HTR-8/SVneo (cell line): Measurements from ENCODE around the gene PUS10.
"Not testable (repeated sequence)": the region's sequence is repeated elsewhere in the genome, so short reads cannot be mapped to it uniquely, and the experiment has no call there.

Experiments
- DNase-seq: peaks from one replicate; pipeline ENCODE4 v3.0.0; 2011; ENCODE audit warnings: low spot score, mixed read lengths; ENCODE audit not compliant: insufficient read length
- FAIRE-seq: peaks from 2 replicates; lab custom pipeline; 2011; peaks lifted over from hg19 to GRCh38; lab: Jason Lieb, UNC

The PUS10 gene

DNA sequence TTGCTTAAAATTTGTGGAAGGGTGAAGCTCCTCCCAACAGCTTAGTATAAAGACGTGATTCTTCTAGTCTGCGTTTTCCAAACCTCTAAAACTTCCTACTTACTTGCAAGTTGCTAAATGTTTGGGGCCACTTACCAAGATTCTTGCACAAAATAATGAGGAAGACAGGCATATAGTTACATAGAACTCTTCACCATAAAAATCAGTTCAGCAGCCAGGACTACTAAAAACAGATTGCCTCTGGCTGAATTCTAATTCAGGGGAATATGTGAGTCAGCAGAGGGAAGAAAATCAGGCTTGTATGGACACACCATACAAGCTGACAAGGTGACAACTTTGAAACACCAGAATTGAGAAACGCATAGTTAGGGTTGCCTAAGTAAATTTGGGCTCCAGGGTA, 3.3 kb downstream of the PUS10 start:
- DNase-seq (no peak), FAIRE-seq (no peak)

DNA sequence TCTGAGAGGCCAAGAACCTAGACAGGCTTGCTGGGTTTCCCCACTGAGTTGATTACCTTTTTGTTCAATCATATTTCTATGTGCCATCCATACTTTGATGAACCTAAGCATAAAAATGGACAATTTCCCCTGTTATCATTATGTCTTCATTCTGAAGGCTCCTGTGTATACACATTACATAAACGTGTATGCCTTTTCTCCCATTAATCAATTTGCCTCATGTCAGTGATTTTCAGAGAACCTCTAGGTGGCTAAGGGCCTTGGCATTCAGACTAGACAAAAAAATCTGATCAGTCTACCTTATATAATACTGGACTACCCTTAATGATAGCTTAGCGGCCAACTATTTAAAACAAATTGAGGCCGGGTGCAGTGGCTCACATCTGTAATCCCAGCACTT, 4.7 kb downstream of the PUS10 start:
- no peak for DNase-seq
- FAIRE-seq, result no peak

DNA sequence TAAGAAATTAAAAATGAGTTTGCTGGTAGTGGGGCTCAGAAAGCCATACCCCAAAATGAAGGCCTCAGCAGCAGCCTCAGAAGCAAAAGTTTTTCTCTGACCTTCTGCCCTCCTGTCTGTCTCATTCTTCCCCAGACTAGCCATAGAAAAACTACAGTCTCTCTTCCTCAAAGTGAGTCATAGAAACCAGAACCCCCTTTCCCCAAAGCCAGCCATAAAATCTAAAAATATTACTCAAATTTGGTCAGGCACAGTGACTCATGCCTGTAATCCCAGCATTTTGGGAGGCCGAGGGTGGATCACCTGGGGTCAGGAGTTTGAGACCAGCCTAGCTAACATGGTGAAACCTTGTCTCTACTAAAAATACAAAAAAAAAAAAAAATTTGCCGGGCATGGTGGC, 5.8 kb downstream of the PUS10 start:
- peak; percentile 21 for DNase-seq
- FAIRE-seq, result not testable (repeated sequence)

- DNase-seq, result no peak
- FAIRE-seq, result no peak
Observed at GRCh38 chr2:61011678-61012077, 6.4 kb downstream of the PUS10 start.

DNA sequence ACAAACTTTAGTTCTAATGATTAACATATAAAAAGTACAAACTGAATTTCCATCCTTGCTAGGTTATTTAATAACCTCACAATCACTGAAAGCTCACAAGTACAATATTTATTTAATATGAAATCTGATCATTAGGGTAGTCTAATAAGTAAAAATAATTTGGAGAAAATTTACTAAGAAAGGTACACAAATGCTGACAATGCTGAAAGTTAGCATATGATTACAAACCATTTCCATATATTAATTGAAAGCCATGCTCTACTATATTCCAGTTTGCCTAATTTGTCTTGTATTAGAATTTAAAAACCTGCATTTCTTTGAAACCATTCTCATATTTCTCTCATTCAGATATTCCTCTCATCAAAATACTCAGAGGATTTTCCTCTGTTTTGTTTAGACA, 8.7 kb downstream of the PUS10 start:
- no peak for DNase-seq
- FAIRE-seq, result no peak

GRCh38 chr2:61006486-61007105, 11.5 kb downstream of the PUS10 start:
- no peak for FAIRE-seq
- DNase-seq, result no peak

DNA sequence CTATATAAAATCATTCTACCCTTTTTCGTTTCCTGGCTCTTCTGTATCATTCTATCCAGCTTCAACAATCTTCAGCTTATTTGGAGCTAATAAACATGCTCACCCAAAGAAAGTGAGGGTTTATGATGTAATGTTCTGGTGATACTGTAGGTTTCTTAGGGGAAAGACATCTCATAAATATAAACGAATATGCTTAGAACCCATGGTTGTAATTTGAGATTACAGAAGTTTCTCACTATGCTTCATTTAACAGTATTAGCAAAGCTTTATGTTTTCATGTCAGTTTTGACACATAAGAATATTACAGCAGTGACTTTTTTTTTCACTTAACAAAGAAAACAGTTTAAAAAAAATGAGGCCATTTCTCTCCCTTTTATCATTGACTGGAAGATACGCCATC, 12.3 kb downstream of the PUS10 start:
- DNase-seq (no peak), FAIRE-seq (no peak)

GRCh38 chr2:60998628-60999545, 19.2 kb downstream of the PUS10 start:
- FAIRE-seq, result no peak

DNA sequence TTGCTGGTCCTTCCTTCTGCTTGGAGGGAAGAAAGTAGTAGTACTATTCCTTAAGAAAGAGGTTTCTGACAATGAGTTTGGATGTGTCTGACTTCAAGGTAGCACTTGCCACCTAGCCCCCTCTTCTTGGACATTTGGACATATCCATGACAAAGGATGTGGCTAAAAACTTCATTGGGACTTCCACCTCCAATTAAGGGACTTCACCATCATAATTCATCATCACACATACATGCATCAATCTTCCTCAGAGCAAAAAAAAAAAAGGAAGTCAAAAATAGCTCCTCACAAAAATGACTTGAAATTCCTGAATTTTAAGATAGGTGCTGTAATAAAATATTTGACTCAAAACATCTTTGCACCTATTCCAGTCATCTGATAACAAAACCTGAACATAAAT, 23.9 kb downstream of the PUS10 start:
- FAIRE-seq (no peak), DNase-seq (no peak)

More at GRCh38 chr2:60998628-60999545, 19.2 kb downstream of the PUS10 start:
- DNase-seq, result peak; percentile 64

DNA sequence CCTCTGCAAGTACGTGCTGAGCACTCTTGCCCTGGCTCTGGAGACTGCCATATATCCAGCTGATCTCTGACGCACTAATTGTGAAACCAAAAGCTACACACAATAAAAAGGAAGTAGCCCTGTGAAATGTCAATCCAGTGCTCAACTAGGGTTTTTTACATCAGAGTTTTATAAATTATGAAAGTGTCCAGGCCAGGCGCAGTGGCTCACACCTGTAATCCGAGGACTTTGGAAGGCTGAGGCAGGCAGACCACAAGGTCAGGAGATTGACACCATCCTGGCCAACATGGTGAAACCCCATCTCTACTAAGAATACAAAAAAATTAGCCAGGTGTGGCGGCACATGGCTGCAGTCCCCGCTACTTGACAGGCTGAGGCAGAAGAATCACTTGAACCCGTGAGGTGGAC, 25.1 kb downstream of the PUS10 start:
- DNase-seq (no peak), FAIRE-seq (no peak)

DNA sequence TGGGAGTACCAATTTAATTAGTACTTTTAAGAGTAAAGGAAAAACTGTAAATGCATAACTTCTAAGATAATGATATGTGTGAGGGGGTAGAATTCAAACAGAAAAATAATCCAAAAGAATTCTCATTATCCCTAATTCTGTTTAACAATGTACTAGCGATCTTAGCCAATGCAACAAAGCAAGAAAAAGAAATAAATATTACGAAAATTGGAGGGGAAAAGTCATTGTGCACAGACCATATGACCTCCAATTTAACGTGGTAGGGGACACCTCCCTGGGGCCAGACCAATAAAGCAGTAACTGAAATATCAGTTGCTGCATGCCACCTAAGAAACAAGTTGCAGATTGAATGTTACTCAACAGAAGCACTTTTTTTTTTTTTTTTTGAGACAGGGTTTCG, 26.4 kb downstream of the PUS10 start:
- FAIRE-seq (no peak), DNase-seq (no peak)

DNA sequence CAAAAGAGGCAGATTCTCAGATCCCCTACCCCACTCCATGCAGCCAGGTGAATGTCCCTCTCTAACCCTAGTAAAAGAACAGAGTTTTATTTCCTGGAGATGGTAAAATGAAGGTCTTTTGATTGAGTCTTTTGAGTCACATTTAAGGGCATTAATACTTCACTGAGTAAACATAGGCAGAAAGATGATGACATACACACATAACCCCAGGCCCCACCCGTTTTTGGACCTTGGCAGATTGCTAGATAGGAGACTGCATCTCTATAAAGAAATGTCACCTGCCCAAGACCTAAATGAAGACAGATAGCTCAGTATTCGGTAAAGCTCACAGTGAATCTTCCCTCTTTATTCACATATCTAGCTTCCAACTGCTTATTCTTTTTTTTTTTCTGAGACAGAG, 28.8 kb downstream of the PUS10 start:
- DNase-seq (no peak), FAIRE-seq (no peak)

DNA sequence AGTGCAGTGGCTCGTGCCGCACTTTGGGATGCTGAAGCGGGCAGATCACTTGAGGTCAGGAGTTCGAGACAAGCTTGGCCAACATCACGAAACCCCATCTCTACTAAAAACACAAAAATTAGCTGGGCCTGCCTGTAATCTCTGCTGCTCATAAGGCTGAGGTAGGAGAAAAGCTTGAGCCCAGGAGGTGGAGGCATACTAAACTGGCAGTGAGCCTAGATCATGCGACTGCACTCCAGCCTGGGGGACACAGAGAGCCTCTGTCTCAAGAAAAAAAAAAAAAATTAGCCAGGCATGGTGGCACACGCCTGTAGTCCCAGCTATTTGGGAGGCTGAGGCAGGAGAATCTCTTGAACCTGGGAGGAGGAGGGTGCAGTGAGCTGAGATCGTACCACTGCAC, 30.4 kb downstream of the PUS10 start:
- FAIRE-seq, DNase-seq: not testable (repeated sequence)

GRCh38 chr2:60987041-60987440, 31.0 kb downstream of the PUS10 start:
- FAIRE-seq (no peak), DNase-seq (no peak)

DNA sequence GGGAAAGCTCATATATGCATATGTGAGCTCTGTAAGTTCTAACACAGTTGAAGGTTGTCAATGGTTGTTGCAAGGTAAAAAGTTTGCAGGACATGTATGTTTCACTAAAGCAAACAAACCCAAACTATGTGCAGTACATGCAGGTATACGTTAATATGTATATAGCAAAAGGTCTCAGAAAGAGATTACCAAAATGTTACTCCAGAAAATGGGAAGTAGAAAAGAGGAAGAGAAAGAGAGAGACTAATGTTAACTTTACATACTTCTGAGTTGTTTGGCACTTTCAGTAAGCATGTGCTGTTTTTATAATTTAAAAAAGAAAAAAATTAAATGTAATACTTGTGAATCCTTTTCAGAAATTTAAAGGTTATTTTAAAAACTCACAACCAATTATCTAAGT, 33.3 kb downstream of the PUS10 start:
- FAIRE-seq, result no peak
- DNase-seq, result no peak

GRCh38 chr2:60982066-60982465, 36.0 kb downstream of the PUS10 start:
- not testable (repeated sequence) for FAIRE-seq, DNase-seq

GRCh38 chr2:60980071-60980815, 37.8 kb downstream of the PUS10 start:
- DNase-seq, result no peak
- FAIRE-seq, result no peak

DNA sequence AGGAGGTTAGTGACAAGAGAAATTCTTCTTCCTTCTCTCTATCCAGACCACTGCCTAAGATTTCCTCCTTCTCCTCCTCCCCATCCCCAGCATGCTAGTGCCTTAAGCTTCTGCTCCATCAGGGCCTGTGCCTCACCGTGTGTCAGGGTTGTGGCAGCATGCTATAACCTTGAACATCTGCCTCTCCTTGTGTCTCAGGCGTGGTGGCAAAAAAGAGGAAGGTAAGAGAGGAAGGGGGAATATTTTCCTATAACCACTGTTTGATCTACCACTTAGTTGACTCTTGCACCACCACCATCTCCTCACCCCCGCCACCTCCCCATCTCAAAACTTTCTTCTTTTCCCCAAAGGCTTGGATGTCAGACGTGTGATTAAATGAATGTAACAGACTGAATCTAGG, 38.8 kb downstream of the PUS10 start:
- FAIRE-seq, result peak; percentile 54
- no peak for DNase-seq

DNA sequence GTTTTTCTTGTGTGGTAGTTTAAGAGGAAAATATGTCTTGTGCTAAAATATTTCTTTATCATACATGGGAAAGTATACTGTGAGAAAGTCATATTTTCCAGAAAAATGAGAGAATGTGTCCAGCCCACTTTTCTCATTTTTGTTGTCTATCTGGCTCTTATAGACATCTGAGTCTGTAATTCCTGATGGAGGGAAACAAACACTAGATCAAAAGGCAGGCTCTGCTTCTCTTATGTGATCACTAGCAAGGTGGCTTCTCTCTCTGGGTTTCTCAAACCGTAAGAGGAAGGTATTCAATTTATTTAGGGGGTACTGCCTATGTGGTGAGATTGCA, 40.5 kb downstream of the PUS10 start:
- no peak for DNase-seq
- no peak for FAIRE-seq

DNA sequence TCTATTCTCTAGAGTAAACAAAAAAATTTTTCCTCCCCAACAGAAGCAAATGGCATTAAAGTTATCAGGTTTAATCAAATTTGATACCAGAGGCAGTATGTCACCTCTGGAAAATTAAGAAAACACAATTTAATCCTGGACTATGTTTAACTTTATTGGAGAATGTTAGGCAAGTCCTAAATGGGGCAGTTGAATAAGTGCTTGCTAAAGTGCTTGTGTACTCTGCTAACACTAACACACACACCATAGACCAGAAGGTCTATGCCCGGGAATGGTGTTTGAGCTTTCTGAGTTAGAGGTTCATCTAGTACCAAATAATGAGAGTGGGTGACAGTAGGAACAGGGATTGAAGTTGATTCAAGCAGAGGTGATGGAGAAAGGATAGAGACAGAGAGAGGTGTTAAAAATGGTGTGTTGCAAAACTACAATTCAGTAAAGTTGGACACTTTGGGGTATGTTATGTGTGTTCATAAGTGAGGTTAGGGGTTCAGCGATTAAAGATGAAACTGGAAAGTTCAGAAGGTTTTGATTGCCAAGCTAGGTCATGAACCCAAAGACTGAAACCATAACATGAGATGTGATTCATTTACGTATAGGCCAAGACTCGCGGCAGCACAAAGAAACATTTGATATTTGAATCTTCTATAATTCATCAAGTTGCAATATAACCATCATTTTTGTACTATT, 41.0 kb downstream of the PUS10 start:
- DNase-seq, result no peak
- no peak for FAIRE-seq
